OCI-LY1 (cell line): ENCODE results near the gene RNH1.

Experiments used
- H2AFZ ChIP-seq: fragments of 200-600 bp; sonication (generic), shearing (Covaris generic); 2 replicates; pipeline ENCODE4 v1.6.0; 2014; ENCODE audit warnings: antibody characterized with exemption, mild to moderate bottlenecking, low read length
- H3F3A ChIP-seq: fragments of 200-600 bp; sonication (generic), shearing (Covaris generic); 2 replicates; pipeline ENCODE4 v1.6.0; 2014; ENCODE audit warnings: mild to moderate bottlenecking, antibody characterized with exemption, low read length, moderate library complexity; ENCODE audit not compliant: insufficient read depth
- H3K27ac ChIP-seq: fragments of 200-600 bp; sonication (generic); 2 replicates; pipeline ENCODE4 v1.5.1; 2014; ENCODE audit warnings: low read length, mixed run types, mild to moderate bottlenecking, low read depth; ENCODE audit not compliant: poor library complexity, severe bottlenecking
- H3K27me3 ChIP-seq: fragments of 200-600 bp; sonication (generic); 2 replicates; pipeline ENCODE4 v1.6.0; 2014; ENCODE audit warnings: antibody characterized with exemption, mild to moderate bottlenecking, low read length, moderate library complexity; ENCODE audit not compliant: insufficient read depth
- H3K36me3 ChIP-seq: fragments of 200-600 bp; sonication (generic); 2 replicates; pipeline ENCODE4 v1.6.1; 2014; ENCODE audit warnings: mild to moderate bottlenecking, antibody characterized with exemption, low read length, moderate library complexity, mixed read lengths; ENCODE audit not compliant: insufficient read depth
- H3K4me1 ChIP-seq: fragments of 200-600 bp; sonication (generic); 2 replicates; pipeline ENCODE4 v1.5.1; 2014; ENCODE audit warnings: mild to moderate bottlenecking, low read length, moderate library complexity; ENCODE audit not compliant: insufficient read depth, severe bottlenecking
- H3K4me2 ChIP-seq: fragments of 200-600 bp; sonication (generic), shearing (Covaris generic); 2 replicates; pipeline ENCODE4 v1.6.1; 2014; ENCODE audit warnings: low read length
- H3K4me3 ChIP-seq: fragments of 200-600 bp; sonication (generic); 2 replicates; pipeline ENCODE4 v1.5.1; 2014; ENCODE audit warnings: low read length, low read depth, mild to moderate bottlenecking, mixed read lengths; ENCODE audit not compliant: poor library complexity, severe bottlenecking
- H3K79me2 ChIP-seq: fragments of 200-600 bp; shearing (Covaris generic); 2 replicates; pipeline ENCODE4 v1.6.1; 2016; ENCODE audit warnings: mixed run types, low read length, mixed read lengths; ENCODE audit not compliant: insufficient read depth
- H3K9ac ChIP-seq: fragments of 200-600 bp; sonication (generic), shearing (Covaris generic); 2 replicates; pipeline ENCODE4 v1.6.1; 2014; ENCODE audit warnings: mild to moderate bottlenecking, low read length, mixed read lengths
- H3K9me2 ChIP-seq: fragments of 200-600 bp; sonication (generic), shearing (Covaris generic); 2 replicates; pipeline ENCODE4 v1.6.1; 2014; ENCODE audit warnings: low read depth, mild to moderate bottlenecking, low read length, mixed read lengths
- H3K9me3 ChIP-seq: fragments of 200-600 bp; shearing (Covaris generic); 2 replicates; pipeline ENCODE4 v1.6.1; 2014; ENCODE audit warnings: low read length, mixed read lengths
- H4K20me1 ChIP-seq: fragments of 200-600 bp; sonication (generic), shearing (Covaris generic); 2 replicates; pipeline ENCODE4 v1.6.0; 2016; ENCODE audit warnings: mild to moderate bottlenecking, low read length; ENCODE audit not compliant: insufficient read depth
- CTCF ChIP-seq: fragments of 200-600 bp; sonication (generic), shearing (Covaris generic); IDR thresholded peaks from 2 replicates; pipeline ENCODE4 v1.5.1; 2017; ENCODE audit warnings: mild to moderate bottlenecking, antibody characterized with exemption, low read length, moderate library complexity, mixed read lengths
- EZH2 ChIP-seq: fragments of 200-600 bp; sonication (generic), shearing (Covaris generic); IDR thresholded peaks from 2 replicates; pipeline ENCODE4 v1.8.0; 2017; ENCODE audit warnings: borderline replicate concordance, mixed run types, mild to moderate bottlenecking, antibody characterized with exemption, low read length, moderate library complexity, mixed read lengths

RNH1 gene

GRCh38 chr11:496834-497564 is 10.0 kb downstream of the RNH1 start:
- Histone ChIP-seq H3F3A (no peaks in the 10 kb centered on the region), H3K9me3 (no peaks in the 10 kb centered on the region), H3K79me2 (no peaks in the 10 kb centered on the region), H2AFZ (no peak overlapping the region), H3K4me1 (peaks cover 10% of the 10 kb centered on the region), H3K9ac (no peak overlapping the region), H3K36me3 (peaks cover 80% of the 10 kb centered on the region), H3K4me2 (no peak overlapping the region), H3K4me3 (no peak overlapping the region), H3K27me3 (no peaks in the 10 kb centered on the region), H4K20me1 (no peaks in the 10 kb centered on the region), H3K9me2 (no peaks in the 10 kb centered on the region), H3K27ac (no peak overlapping the region)
- no peak for TF ChIP-seq EZH2

GRCh38 chr11:495537-495931 is 11.5 kb downstream of the RNH1 start:
- Histone ChIP-seq H3K9me3 (no peaks in the 10 kb centered on the region), H3K36me3 (peaks cover 68% of the 10 kb centered on the region), H3K9me2 (no peaks in the 10 kb centered on the region), H3K4me3 (no peak overlapping the region), H3K4me1 (peaks cover 10% of the 10 kb centered on the region), H3K79me2 (no peaks in the 10 kb centered on the region), H3K27me3 (no peaks in the 10 kb centered on the region), H3K9ac (no peak overlapping the region), H3K4me2 (no peak overlapping the region), H4K20me1 (no peaks in the 10 kb centered on the region), H3K27ac (no peak overlapping the region), H3F3A (no peaks in the 10 kb centered on the region), H2AFZ (no peak overlapping the region)
- TF ChIP-seq EZH2, result no peak
- TF ChIP-seq CTCF, result no peak

- TF ChIP-seq CTCF, result no peak
- no peak for TF ChIP-seq EZH2
- Histone ChIP-seq H3K79me2 (no peaks in the 10 kb centered on the region), H3K4me1 (peaks cover 10% of the 10 kb centered on the region), H3F3A (no peaks in the 10 kb centered on the region), H3K4me2 (no peak overlapping the region), H3K27ac (no peak overlapping the region), H2AFZ (no peak overlapping the region), H3K4me3 (no peak overlapping the region), H4K20me1 (no peaks in the 10 kb centered on the region), H3K27me3 (no peaks in the 10 kb centered on the region), H3K9me2 (no peaks in the 10 kb centered on the region), H3K9ac (no peak overlapping the region), H3K36me3 (peaks cover 62% of the 10 kb centered on the region), H3K9me3 (no peaks in the 10 kb centered on the region)
Measured at GRCh38 chr11:494761-495536, 12.1 kb downstream of the RNH1 start.
